Stimulated activated CD8-positive, alpha-beta memory T cell treated with anti-CD3 and anti-CD28 coated beads, Interleukin-2, amount 100 ng/mL, for 48 hours (primary cell): ENCODE measurements around the gene JOSD2.

ENCODE experiments used
- DNase-seq, 2 donors: peaks; one replicate each; pipeline ENCODE4 v3.0.0-alpha.2; 2020; ENCODE audit warnings: low read depth in 2 of 2

The JOSD2 gene

GRCh38 chr19:50511069-50511822, at the start of gene JOSD2:
Gene JOSD2, minus strand, starts transcription at chr19:50511191. Its CDS starts 760 bp downstream, at chr19:50510431.
- DNase-seq: peak; percentile 93

GRCh38 chr19:50559636-50560035, 48.6 kb upstream of the JOSD2 start:
- DNase-seq: no peak

- DNase-seq: no peak
Observed at GRCh38 chr19:50558449-50558848, 47.5 kb upstream of the JOSD2 start.

- DNase-seq: no peak
Observed at GRCh38 chr19:50558039-50558438, 47.0 kb upstream of the JOSD2 start.

- DNase-seq: no peak
Observed at GRCh38 chr19:50557009-50557613, 46.1 kb upstream of the JOSD2 start.

GRCh38 chr19:50556282-50557008, 45.5 kb upstream of the JOSD2 start:
- DNase-seq: peak; percentile 72 to 78

GRCh38 chr19:50555450-50556281, 44.7 kb upstream of the JOSD2 start:
- DNase-seq: no peak

GRCh38 chr19:50555033-50555432, 44.0 kb upstream of the JOSD2 start:
- no peak for DNase-seq

- no peak for DNase-seq
Observed at GRCh38 chr19:50554212-50554611, 43.2 kb upstream of the JOSD2 start.

GRCh38 chr19:50553134-50553703, 42.2 kb upstream of the JOSD2 start:
- no peak for DNase-seq

- DNase-seq: no peak
Observed at GRCh38 chr19:50552540-50552939, 41.5 kb upstream of the JOSD2 start.

GRCh38 chr19:50551715-50552187, 40.8 kb upstream of the JOSD2 start:
- DNase-seq: no peak

GRCh38 chr19:50551034-50551714, 40.2 kb upstream of the JOSD2 start:
- DNase-seq: no peak

GRCh38 chr19:50550594-50550966, 39.6 kb upstream of the JOSD2 start:
- no peak for DNase-seq

- DNase-seq: no peak
Observed at GRCh38 chr19:50549927-50550593, 39.1 kb upstream of the JOSD2 start.

- no peak for DNase-seq
Observed at GRCh38 chr19:50549059-50549926, 38.3 kb upstream of the JOSD2 start.

GRCh38 chr19:50548191-50549058, 37.4 kb upstream of the JOSD2 start:
- DNase-seq: no peak
